ENCODE measurements around the gene SPRR5. TPM values are rescaled to one million over a fixed set of nuclear protein-coding genes. Genes with fewer than 3 reads are reported as not detected.
A peak's percentile ranks its signal among the peaks of the same experiment; 100 is the strongest.

SPRR5 gene
- polyA plus RNA-seq, 1 donor (not counting 4 experiments of a cell fraction or from before 2014, with no cell fraction given), result 0.30 TPM

DNA sequence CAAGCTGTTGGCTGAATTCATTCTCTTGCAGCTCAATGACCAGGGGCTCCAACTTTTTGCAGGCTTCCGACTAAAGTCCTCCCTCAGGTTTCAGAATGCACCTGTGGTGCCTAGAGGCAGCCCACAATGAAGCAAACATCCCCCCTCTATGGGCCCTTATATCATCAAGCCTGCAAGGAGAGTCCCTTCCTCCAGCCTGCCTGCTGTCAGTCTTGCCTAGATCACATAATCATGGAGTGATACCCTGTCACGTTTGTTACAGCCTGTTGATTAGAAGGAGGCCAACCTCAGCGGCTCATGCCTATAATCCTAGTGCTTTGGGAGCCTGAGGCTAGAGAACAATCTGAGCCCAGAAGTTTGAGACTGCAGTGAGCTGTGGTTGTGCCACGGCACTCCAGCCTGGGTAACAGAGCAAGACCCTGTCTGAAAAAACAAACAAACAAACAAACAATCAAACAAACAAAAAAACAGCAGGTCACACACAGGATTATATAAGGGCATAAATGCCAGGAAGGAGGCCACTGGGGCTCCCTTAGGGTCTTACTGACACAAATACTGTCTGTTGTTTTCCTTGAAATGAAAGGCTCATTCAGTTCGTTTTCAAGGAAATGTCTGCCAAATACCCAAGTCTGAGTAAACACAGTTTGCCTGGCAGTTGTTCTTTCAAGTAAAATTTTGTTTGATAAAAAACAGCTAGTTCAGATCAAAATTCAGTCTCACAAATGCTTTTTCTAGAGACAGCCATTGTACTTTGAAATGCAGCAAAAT lies 49.8 kb downstream of the SPRR5 start:
- Histone ChIP-seq H3K4me3 (ENCODE audit: control insufficient read depth in 2 of 3, extremely low read depth in 1 of 3, insufficient read depth in 2 of 3, low read depth in 1 of 3, low read length in 3 of 3) (no peak overlapping the region), H3K9ac (ENCODE audit: control insufficient read depth, extremely low read depth, insufficient read depth, low read length) (no peak overlapping the region), H3K4me2 (ENCODE audit: control insufficient read depth, extremely low read depth, insufficient read depth, low read depth, low read length) (no peak overlapping the region), H3K27ac (ENCODE audit: control insufficient read depth, insufficient read depth, low read length) (no peak overlapping the region), H3K36me3 (ENCODE audit: control insufficient read depth in 2 of 2, extremely low read depth in 1 of 2, insufficient read depth in 2 of 2, low read length in 2 of 2) (no peaks in the 10 kb centered on the region), H4K20me1 (ENCODE audit: control insufficient read depth, extremely low read depth, insufficient read depth, low read length) (no peaks in the 10 kb centered on the region), H3K79me2 (ENCODE audit: control insufficient read depth, insufficient read depth, low read length) (no peaks in the 10 kb centered on the region), H3K9me1 (ENCODE audit: control insufficient read depth, extremely low read depth, insufficient read depth, low read length) (no peaks in the 10 kb centered on the region), H3K27me3 (ENCODE audit: control insufficient read depth, extremely low read depth, insufficient read depth, low read length) (no peaks in the 10 kb centered on the region), H3K4me1 (ENCODE audit: control insufficient read depth, extremely low read depth, insufficient read depth, low read length) (peaks cover 14% of the 10 kb centered on the region), H2AFZ (ENCODE audit: control insufficient read depth, low read length) (no peak overlapping the region), H3K9me3 (ENCODE audit: control insufficient read depth, low read depth, low read length) (no peaks in the 10 kb centered on the region)
- FAIRE-seq (no peak), DNase-seq (ENCODE audit: low read depth, low spot score) (no peak)
- no peak for TF ChIP-seq EZH2 (IDR thresholded peaks at IDR 0.05; ENCODE audit: low read length)
- TF ChIP-seq, protein P1, sequence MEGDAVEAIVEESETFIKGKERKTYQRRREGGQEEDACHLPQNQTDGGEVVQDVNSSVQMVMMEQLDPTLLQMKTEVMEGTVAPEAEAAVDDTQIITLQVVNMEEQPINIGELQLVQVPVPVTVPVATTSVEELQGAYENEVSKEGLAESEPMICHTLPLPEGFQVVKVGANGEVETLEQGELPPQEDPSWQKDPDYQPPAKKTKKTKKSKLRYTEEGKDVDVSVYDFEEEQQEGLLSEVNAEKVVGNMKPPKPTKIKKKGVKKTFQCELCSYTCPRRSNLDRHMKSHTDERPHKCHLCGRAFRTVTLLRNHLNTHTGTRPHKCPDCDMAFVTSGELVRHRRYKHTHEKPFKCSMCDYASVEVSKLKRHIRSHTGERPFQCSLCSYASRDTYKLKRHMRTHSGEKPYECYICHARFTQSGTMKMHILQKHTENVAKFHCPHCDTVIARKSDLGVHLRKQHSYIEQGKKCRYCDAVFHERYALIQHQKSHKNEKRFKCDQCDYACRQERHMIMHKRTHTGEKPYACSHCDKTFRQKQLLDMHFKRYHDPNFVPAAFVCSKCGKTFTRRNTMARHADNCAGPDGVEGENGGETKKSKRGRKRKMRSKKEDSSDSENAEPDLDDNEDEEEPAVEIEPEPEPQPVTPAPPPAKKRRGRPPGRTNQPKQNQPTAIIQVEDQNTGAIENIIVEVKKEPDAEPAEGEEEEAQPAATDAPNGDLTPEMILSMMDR (optimal IDR thresholded peaks at IDR 0.05 in 1 of 3, IDR thresholded peaks at IDR 0.05 in 1 of 3, conservative IDR thresholded peaks at IDR 0.05 in 1 of 3; ENCODE audit: extremely low read depth in 1 of 3, insufficient read depth in 2 of 3, low read length in 3 of 3), result no peak
- dilution Hi-C loops (cut with MboI; ENCODE audit: extremely low pct_ligation_motif_present, low sequenced_read_pairs), result no loop called here

DNA sequence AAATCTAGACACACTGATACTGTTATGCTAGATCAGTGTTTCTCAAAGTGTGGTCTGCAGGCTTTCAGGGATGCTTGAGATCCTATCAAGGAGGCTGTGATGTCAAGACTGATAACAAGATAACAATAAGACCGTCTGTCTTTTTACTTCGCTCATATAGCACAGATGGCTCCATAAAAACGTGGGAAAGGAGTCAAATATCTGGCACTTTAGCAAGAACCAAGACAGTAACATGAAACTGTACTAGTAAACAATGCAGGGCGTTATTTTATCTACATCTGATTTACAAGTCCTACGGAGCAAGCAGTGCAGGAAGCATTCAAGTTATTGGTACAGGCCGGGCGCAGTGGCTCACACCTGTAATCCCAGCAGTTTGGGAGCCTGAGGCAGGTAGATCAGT lies 50.9 kb downstream of the SPRR5 start:
- H3K79me2 ChIP-seq (ENCODE audit: control insufficient read depth, insufficient read depth, low read length), result no peaks in the 10 kb centered on the region
- no peaks in the 10 kb centered on the region for H3K9me1 ChIP-seq (ENCODE audit: control insufficient read depth, extremely low read depth, insufficient read depth, low read length)
- H2AFZ ChIP-seq (ENCODE audit: control insufficient read depth, low read length), result peak overlapping the region; percentile 14
- H3K36me3 ChIP-seq (ENCODE audit: control insufficient read depth in 2 of 2, extremely low read depth in 1 of 2, insufficient read depth in 2 of 2, low read length in 2 of 2), result no peaks in the 10 kb centered on the region
- FAIRE-seq (no peak), DNase-seq (ENCODE audit: low read depth, low spot score) (no peak)
- H3K4me3 ChIP-seq (ENCODE audit: control insufficient read depth in 2 of 3, extremely low read depth in 1 of 3, insufficient read depth in 2 of 3, low read depth in 1 of 3, low read length in 3 of 3), result no peak overlapping the region
- peaks cover 14% of the 10 kb centered on the region for H3K4me1 ChIP-seq (ENCODE audit: control insufficient read depth, extremely low read depth, insufficient read depth, low read length)
- no peak overlapping the region for H3K4me2 ChIP-seq (ENCODE audit: control insufficient read depth, extremely low read depth, insufficient read depth, low read depth, low read length)
- H4K20me1 ChIP-seq (ENCODE audit: control insufficient read depth, extremely low read depth, insufficient read depth, low read length), result no peaks in the 10 kb centered on the region
- no peak overlapping the region for H3K9ac ChIP-seq (ENCODE audit: control insufficient read depth, extremely low read depth, insufficient read depth, low read length)
- dilution Hi-C loops (cut with MboI; ENCODE audit: extremely low pct_ligation_motif_present, low sequenced_read_pairs), result no loop called here
- H3K9me3 ChIP-seq (ENCODE audit: control insufficient read depth, low read depth, low read length), result no peaks in the 10 kb centered on the region
- H3K27ac ChIP-seq (ENCODE audit: control insufficient read depth, insufficient read depth, low read length), result no peak overlapping the region
- no peaks in the 10 kb centered on the region for H3K27me3 ChIP-seq (ENCODE audit: control insufficient read depth, extremely low read depth, insufficient read depth, low read length)
- TF ChIP-seq, protein P1 (optimal IDR thresholded peaks at IDR 0.05 in 1 of 3, IDR thresholded peaks at IDR 0.05 in 1 of 3, conservative IDR thresholded peaks at IDR 0.05 in 1 of 3; ENCODE audit: extremely low read depth in 1 of 3, insufficient read depth in 2 of 3, low read length in 3 of 3), result no peak
- no peak for TF ChIP-seq EZH2 (IDR thresholded peaks at IDR 0.05; ENCODE audit: low read length)

All from keratinocyte (primary cell).